Epithelial cell of proximal tubule (primary cell): Measurements from ENCODE around the gene DBN1. TPM values are rescaled to one million over a fixed set of nuclear protein-coding genes. Genes with fewer than 3 reads are reported as not detected.

Source experiments
- DNase-seq: peaks from one replicate; pipeline ENCODE4 v3.0.0-alpha.2; 2011; ENCODE audit warnings: low read depth
- H3K4me3 ChIP-seq: 2 replicates; pipeline ENCODE4 v1.5.1; 2011; ENCODE audit warnings: low read depth, mild to moderate bottlenecking, low read length
- total RNA-seq: library from RNA; depleted of rRNA; stranded (reverse); fragments of >200 nt; gene quantifications from 2 replicates; pipeline ENCODE4 v1.2.3, GENCODE V29; 2015
- TF ChIP-seq, protein P1 (sequence below): conservative IDR thresholded peaks from 2 replicates; pipeline ENCODE4 v1.5.1; 2012; ENCODE audit warnings: low read depth, mild to moderate bottlenecking, low read length

The DBN1 gene
- total RNA-seq, 1 donor from 2014 or later, result 471 TPM

DNA sequence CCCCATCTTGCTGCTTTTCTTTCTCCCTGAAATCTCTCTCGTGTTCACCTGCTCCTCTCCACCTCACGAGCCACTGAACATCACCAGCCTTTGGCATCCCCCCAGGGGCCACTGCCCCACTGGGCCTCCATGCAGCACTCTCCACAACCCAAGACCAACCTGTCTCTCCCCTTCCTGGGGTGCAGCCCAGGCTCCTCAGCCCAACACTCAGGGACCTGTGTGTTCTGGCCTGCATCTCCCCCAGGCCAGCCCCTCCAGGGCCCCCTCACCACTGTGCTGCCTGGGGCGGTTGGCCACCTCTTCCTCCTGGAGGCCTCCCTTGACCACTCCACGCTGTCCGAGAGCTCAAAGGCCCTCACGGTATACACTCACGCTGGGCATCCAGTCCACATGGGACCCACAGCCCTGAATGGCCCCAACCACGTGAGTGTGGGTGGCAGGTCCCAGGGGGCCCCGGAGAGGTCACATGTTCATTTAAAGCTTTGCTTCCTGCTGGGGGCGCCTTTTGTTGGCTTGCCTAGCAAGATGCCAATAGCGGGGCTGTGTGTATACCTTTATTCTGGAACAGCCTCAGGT lies 36.6 kb upstream of the DBN1 start:
- H3K4me3 ChIP-seq, result no peak overlapping the region
- TF ChIP-seq, protein P1, sequence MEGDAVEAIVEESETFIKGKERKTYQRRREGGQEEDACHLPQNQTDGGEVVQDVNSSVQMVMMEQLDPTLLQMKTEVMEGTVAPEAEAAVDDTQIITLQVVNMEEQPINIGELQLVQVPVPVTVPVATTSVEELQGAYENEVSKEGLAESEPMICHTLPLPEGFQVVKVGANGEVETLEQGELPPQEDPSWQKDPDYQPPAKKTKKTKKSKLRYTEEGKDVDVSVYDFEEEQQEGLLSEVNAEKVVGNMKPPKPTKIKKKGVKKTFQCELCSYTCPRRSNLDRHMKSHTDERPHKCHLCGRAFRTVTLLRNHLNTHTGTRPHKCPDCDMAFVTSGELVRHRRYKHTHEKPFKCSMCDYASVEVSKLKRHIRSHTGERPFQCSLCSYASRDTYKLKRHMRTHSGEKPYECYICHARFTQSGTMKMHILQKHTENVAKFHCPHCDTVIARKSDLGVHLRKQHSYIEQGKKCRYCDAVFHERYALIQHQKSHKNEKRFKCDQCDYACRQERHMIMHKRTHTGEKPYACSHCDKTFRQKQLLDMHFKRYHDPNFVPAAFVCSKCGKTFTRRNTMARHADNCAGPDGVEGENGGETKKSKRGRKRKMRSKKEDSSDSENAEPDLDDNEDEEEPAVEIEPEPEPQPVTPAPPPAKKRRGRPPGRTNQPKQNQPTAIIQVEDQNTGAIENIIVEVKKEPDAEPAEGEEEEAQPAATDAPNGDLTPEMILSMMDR, result no peak
- no peak for DNase-seq

DNA sequence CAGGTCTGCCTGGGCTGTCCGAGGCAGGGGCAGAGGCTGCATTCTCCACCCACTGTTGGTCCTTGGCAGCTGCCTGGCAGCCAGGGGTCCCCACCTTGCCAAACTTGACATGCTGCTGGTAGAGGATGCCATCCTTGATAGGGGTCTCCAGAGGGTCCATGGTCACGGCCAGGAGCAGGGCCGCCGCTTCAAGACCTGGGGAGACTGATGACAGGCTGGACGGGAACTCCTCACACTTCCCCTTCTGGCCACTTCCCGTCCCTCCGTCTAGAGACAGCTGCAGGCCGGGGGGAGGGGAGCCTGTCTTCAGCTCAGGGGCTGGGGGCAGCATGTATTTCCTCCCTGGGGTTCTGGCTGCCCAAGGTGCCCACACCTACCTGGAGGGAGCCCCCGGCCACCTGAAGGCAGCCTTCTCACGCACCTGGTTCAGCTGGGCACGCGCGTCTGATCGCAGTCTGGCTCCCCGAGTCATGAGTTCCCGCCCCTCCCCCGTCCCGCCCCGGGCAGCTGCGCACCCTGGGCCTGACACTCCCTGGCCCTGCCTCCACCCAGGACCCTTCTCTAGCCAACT lies 36.0 kb upstream of the DBN1 start, which contains the start of gene DOK3:
Gene DOK3, minus strand, starts transcription at position 446 of the 571 bp plus-strand sequence. Its CDS starts 286 bp downstream, at position 160.
- H3K4me3 ChIP-seq, result no peak within 1 kb of the TSS
- no peak for DNase-seq
- TF ChIP-seq, protein P1, result no peak

- no peak for DNase-seq
- TF ChIP-seq, protein P1, result no peak
- H3K4me3 ChIP-seq, result no peak overlapping the region
Observed at GRCh38 chr5:177508837-177509236, 35.4 kb upstream of the DBN1 start.

GRCh38 chr5:177508221-177508611 lies 34.8 kb upstream of the DBN1 start:
- TF ChIP-seq, protein P1, result no peak
- H3K4me3 ChIP-seq, result no peak overlapping the region
- DNase-seq, result no peak

DNA sequence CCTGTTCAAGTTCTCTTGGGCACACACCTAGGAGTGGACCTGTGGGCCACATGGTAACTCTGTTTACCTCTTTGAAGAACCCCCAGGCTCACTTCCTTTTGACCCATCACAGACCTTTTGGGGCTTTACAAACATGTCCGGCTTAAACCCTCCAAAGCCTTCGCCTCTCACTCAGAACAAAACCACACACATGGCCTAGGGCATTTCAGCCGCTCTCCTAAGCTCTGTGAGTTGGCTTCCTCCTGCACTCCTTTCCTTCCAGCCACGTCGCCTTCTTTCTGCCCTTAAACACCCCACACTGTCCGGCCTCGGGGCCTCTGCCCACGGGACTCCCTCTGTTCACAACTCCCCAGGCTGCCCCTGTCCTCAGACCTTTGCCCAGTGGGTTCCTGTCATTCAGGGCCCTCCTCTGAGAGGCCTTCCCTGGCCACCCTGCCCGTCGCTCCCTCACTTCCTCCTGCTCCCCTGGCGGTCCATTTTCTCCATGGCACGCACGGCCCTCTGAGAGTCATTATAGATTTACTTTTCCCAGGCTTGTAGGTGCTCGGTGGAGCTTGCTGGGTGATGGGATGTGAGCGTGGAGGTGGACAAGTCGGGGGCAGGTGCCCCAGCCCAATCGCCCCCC lies 34.3 kb upstream of the DBN1 start:
- TF ChIP-seq, protein P1, result no peak

GRCh38 chr5:177507165-177507564 lies 33.7 kb upstream of the DBN1 start:
- no peak for DNase-seq
- no peak overlapping the region for H3K4me3 ChIP-seq
- TF ChIP-seq, protein P1, result peak; percentile 30

More for the DNA sequence above, 34.3 kb upstream of the DBN1 start:
- no peak overlapping the region for H3K4me3 ChIP-seq
- DNase-seq, result no peak

- no peak for DNase-seq
- TF ChIP-seq, protein P1, result no peak
- no peak overlapping the region for H3K4me3 ChIP-seq
Observed at GRCh38 chr5:177505075-177505474, 31.6 kb upstream of the DBN1 start.
